Superior temporal gyrus (tissue), 1 donor: Measurements from ENCODE around the gene CLEC17A.
A peak's percentile ranks its signal among the peaks of the same experiment; 100 is the strongest.
"Not testable (repeated sequence)": the region's sequence is repeated elsewhere in the genome, so short reads cannot be mapped to it uniquely, and the experiment has no call there.

Experiments
- DNase-seq: peaks from one replicate; pipeline ENCODE4 v3.0.0-alpha.2; 2016; ENCODE audit errors: extremely low spot score

The CLEC17A gene

DNA sequence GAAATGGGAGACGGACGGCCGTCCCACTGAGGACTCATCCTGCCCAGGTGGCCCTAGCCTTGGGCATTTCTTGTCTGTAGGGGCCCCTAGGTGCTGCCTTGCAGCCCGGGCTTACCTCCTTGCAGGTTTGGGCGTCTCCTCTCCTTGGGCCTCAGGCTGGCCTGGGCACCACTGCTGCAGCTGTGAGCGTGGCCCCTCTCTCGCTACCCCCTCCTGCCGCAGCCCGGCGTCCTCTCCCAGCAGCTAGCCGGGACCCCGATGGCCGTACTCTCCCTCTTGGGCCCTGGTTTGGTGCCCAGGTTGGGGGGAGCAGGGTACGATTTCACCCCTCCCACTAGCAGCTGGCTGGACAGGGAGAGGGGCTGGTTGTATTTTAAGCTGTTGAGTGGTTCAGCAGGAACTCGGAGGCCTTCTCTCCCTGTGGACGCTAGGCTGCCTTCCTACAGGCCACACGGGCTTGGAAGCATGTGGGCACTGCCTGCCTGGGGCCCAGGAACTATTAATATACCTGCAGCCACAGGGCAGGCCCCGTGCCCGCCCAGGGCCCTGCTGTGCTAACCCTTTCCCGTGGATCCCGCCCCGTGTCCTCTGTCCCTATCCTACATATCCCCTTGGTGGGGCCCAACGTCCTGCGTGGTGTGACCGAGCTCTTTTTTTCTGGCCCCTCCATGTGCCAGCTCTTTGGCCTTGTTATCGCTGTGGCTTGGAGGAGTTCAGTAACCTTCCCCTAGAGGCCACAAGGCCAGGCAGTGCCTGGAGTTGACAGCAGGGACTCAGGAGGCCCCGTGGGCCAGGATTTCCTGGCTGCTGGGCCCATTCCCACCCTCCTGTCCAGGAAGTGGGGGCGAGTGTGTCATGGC lies 22.7 kb upstream of the CLEC17A start:
- DNase-seq = no peak

DNA sequence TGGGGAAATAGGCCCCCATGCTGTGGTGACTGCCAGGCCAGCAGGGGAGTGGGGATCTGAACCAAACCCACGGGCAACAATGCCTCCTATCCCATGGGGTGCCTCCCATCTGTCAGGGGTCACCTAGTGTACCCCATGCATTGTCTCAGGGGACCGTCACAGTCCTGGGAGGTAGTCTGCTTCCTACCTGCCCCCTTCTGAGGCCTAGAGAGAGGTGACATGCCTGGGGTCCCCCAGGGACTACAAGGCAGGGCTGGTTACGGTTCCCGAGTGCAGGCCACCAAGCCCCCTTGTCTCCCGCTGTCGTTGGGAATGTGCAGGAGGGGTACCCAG lies 22.1 kb upstream of the CLEC17A start:
- DNase-seq = no peak

DNA sequence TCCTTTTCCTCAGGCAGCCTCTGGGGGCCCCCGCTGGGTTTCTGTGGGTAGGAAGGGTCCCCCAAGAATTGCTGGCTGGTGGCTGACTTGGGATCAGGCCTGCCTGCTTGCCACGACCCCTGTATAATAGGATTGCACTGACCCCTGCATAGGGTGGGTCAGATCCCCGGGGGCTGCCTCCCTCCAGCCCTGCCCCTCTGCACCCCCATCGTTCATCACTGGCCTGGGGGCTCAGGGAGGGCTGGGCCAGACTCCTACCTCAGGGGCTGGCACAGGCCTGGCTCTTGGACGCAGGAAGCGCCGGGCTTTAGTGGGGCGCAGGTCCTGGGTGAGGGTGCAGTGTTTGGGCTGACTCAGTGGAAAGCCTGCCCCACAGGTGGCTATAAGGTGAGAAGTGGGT lies 21.6 kb upstream of the CLEC17A start:
- DNase-seq = no peak

DNA sequence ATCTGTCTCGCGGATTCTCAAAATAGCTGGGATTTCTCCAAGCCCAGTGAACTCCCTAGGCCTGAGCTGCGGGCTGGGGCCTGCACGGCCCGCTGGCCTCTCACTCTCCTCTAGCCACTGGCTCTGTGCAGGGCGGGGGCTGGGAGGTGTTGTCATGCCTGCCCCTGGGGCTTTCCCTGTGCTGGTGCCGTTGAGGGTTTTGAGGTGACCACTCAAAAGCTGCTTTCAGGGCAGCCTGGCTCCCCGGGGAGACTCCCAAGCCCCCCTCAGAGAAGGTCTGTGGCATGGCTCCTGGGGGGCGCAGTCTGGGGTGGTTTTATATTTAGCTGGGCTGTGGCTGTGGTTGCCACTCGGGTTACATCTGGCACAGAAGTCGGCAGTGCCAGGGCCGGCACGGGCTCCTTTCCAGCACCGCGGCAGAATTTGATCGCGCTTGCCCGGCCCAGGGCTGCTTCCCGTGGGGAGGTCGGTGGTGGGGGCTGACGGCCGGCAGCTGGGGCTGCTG lies 21.0 kb upstream of the CLEC17A start:
- DNase-seq = no peak

DNA sequence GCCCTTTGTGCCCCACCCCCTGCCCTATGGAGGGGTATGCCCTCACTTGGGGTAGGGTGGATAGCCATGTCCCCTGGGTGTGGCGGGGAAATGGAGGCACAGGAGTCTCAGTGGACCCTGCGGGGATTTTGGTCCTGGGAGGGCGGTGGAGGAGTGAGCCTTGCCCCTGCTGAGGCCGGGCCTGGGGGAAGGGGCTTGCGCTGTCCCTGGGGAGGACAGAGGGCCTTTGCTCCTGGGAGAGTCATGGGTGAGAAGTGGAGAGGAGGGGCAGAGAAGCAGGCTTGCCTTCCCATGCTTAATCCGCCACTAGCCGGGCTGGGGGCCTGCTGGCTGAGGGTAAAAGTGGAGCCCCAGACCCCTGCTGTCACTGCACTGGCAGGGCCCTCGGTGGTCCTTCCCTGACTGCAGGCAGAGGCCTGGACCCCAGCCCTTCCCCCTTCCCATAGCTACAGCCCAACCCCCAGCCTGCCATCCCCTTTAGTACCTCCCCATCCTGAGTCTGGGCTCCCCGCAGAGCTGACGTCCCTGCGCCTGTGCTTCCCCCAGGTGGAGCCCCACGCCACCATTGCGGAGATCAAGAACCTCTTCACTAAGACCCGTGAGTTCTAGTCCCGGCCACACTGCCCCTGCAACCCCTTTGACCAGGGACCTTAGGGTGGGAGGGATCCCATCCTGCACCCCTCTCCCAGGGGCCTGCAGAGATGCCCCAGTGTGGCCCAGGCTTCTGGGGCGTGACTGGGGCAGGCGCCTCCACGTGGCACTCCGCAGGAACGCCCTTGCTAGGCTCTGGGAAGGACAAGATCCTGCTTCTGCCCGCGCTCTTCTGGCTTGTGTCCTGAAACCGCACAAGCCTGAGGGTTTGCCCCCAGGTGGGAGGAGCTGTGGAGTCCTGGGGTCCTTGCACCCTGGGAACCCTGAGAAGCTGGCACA lies 20.0 kb upstream of the CLEC17A start:
- no peak for DNase-seq

DNA sequence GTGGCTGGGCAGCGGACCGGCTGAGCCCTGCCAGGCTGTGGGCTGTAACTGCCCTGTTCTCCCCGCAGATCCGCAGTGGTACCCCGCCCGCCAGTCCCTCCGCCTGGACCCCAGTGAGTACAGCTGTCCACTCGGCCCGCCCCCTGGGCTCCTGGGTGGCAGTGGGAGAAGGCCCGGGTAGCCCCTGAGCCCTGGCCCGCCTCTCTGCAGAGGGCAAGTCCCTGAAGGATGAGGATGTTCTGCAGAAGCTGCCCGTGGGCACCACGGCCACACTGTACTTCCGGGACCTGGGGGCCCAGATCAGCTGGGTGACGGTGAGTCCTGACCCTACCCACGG lies 19.3 kb upstream of the CLEC17A start:
- no peak for DNase-seq

DNA sequence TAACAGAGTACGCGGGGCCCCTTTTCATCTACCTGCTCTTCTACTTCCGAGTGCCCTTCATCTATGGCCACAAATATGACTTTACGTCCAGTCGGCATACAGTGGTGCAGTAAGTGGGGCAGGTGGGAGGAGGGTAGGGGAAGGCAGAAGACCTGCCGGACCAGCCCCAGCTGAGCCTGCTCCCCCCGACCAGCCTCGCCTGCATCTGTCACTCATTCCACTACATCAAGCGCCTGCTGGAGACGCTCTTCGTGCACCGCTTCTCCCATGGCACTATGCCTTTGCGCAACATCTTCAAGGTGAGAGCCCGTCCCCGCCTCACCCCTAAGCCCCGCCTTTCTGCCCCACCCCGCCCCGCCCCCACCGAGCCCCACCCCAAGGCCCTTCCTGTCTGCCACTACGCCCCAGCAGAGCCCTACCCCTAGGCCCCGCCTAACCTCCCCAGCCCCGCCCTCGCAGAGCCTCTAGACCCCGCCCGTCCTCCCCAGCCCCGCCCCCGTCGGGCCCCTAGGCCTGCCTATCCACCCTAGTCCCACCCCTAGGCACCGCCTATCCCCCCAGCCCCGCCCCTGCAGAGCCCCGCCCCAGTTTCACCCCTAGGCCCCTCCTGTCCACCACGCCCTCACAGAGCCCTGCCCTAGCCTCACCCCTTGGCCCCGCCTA lies 18.8 kb upstream of the CLEC17A start:
- no peak for DNase-seq

DNA sequence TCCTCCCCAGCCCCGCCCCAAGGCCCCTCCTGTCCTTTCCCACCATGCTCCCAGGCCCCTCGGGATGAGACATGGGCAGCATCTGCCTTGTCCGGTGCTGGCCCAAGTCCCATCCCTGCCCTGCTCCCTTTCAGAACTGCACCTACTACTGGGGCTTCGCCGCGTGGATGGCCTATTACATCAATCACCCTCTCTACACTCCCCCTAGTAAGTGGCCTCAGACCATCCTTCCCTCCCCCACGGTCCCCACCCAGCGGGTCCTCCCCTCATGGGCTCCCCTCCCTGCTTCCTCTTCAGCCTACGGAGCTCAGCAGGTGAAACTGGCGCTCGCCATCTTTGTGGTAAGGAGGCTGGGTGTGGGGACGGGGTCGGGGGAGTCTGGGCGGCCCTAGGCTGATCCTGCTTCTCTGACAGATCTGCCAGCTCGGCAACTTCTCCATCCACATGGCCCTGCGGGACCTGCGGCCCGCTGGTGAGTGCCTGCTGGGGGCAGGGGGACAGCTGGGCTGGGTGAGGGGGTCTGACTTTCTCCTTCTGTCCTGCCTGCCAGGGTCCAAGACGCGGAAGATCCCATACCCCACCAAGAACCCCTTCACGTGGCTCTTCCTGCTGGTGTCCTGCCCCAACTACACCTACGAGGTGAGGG lies 18.1 kb upstream of the CLEC17A start:
- DNase-seq = not testable (repeated sequence)

DNA sequence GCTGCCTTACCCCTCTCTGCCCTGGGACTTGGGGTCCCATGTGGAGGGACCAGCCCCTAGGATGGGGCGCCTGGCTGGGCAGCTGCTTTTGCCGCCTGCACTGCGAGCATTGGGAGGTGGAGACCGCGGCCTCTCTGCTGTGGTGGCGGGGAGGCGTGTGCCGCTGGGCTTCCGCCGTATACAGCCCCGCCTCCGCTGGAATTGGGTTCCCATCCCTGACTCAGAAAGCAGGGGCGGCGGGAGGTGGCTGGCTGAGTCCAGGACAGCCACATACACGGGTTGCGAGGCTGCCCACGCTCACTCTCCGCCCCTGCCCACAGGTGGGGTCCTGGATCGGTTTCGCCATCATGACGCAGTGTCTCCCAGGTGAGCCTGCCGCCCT lies 17.6 kb upstream of the CLEC17A start:
- no peak for DNase-seq

DNA sequence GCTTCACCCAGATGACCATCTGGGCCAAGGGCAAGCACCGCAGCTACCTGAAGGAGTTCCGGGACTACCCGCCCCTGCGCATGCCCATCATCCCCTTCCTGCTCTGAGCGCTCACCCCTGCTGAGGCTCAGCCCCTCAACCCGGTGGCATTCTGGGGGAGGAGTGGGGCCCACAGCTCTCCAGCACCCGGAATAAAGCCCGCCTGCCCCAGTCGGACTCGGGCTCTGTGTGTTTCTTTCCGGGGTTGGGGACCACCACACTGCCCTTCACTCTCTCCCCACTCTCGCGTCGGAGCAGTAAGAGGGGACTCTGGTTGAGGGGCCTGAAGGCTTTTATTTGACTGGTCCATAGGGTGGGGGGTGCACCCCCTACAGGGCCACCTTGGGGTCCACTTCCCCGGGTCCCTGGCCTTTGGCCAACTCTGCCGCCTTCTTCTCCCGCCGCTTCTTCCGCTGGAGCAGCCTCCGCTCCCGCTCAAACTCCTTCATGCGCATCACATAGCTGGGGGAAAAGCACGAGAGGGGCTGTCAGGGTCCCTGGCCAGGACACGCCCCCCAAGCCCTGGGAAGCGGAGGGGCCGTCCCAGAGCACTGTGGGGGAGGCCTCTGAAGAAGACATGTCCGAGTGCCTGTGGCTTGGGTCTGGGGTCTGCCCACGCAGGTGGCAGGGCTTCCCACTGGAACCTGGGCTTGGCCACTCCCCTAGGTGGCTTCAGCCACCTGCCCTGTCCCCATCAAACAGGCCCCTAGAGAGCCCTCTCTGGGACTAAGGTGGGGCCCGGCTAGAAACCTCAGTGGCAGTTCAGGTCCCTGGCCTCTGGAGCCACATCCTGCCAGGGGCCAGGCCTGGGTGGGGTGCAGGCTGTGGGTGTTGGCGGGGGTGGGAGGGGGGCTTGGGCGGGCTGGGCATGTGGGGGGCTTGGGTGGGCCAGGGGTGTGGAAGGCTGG lies 16.8 kb upstream of the CLEC17A start:
- no peak for DNase-seq

DNA sequence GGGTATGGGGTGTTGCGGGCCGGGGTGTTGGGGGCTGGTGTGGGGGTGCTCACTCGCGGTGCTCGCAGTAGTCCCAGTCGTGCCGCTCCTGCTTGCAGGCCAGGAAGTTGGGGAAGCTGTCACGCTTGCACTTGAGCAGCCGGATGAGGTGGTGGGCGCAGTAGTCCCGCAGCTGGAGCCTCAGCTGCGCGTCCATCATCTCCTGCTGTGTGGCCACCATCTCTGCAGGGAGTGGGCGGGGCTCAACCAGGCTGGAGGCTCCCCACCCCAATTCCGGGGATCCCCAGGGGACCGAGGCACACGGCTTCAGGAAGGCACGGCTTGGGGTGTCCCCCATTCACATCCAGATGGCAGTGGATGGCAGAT lies 16.2 kb upstream of the CLEC17A start:
- DNase-seq = no peak

DNA sequence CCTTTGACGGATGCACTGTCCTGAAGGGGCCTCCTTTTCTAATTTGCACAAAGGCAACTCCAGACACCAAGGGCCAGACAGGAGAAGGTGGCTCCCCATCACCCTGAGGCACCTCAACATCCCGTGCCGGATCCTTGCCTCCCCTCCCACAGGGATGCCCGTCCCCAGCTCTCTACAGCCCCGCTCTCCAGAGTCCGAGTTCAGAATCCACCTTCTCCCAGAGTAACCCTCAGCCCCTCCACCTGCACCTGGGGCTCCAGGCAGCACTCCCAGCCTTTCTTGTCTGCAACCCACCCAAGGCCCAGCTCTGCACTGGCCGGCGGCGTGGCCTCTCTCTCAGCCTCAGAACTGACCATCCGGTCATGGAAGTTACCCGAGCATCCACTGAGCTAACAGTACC lies 15.8 kb upstream of the CLEC17A start:
- no peak for DNase-seq

DNA sequence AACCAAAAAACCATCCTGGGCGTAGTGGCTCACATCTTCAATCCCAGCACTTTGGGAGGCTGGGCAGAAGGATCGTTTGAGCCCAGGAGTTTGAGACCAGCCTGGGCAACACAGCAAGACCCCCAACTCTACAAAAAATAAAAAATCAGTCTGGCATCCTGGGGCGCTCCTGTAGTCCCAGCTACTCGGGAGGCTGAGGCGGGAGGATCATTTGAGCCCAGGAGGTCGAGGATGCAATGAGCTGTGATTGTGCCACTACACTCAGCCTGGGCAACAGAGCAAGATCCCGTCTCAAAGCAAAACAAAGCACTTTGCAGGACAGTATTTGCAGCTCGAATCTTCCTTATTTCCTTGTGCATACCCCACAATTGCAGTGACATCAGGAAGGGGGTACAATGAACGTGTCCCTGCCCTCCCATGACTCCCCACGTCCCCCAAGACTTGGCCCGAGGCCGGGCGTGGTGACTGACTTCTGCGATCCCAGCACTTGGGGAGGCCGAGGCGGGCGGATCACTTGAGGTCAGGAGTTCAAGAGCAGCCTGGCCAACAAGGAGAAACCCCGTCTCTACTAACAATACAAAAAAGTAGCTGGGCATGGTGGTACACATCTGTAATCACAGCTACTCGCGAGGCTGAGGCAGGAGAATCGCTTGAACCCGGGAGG lies 11.9 kb upstream of the CLEC17A start:
- no peak for DNase-seq

DNA sequence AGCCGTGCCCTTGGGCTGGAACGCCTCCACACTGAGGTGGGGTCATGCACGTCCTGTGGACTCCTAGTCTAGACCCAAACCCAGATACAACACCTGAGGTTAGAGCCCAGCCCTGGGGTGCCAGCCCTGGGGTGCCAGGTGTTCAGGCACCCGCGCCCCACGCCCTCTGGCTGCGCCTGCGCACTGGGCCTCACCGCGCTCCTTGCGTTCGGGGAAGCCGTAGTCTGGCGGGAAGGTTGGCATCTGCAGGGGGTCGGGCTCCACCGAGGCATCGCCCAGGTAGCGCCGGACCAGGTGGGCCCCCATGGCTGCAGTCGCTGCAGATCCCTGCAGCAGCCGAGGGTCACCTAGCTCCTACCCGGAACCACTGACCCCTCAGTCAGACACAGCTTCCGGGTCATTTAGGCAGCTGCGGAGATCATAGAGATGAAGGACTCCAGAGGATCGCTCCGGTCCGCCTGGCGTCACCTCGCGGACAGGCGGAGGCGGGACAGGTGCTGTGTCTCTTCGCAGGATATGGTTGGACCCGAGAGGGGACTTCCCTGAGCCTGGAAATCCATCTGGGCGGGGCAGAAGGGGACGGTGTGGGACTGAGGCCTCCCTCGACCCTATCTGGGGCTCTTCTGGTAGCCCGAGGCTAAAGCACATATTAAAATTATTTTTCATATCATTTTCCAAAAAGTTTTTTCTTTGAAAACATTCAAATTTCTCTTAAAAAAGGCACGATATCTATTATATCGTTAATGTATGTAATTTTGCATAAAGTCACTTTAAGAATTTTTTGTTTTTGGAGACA lies 11.0 kb upstream of the CLEC17A start, which contains the start of gene NDUFB7:
TSS of gene NDUFB7 (minus strand) at position 372 of the 796 bp plus-strand sequence. CDS start at position 306, 66 bp downstream.
- DNase-seq = peak; percentile 98

DNA sequence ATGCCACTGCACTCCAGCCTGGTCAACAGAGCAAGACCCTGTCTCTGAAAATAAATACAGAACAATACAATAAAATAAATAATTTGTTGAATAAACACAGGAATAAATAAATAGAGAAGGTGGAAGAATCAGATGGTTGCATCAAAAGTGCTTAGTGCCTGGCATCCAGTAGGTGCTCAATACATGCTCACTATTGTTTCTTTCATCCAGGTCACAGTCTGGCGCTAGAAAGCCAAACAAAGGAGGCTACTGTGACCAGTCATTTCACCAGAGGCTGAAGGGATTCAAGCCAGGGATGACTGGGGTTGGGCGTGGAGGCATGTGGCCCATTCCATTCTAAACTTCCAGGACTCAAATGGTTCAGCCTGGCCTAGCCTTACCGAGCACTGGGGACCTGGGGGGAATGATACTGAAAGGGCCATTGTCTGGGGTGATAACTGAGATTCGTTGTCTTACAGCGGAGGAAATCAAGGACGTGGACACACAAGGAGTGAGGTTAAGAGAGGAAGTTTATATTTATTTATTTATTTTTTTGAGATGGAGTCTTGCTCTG lies 7.4 kb upstream of the CLEC17A start:
- DNase-seq = no peak

DNA sequence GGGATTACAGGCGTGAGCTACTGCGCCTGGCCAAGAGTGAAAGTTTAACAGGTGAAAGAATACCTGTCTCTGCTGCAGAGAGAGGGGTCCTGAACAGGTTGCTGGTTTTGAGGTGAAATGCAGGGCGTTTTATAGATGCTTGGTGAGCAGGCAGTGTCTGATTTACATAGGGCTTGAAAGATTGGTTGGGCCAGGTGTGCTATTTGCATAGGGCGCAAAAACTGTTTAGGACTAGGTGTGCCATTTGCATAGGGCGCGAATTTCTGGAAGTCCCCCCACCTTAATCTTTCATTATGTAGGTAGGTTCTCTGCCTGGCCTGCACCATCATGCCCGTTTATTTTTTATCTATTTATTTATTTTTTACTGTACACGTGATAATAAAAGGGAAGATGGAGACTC lies 6.5 kb upstream of the CLEC17A start:
- DNase-seq = no peak

DNA sequence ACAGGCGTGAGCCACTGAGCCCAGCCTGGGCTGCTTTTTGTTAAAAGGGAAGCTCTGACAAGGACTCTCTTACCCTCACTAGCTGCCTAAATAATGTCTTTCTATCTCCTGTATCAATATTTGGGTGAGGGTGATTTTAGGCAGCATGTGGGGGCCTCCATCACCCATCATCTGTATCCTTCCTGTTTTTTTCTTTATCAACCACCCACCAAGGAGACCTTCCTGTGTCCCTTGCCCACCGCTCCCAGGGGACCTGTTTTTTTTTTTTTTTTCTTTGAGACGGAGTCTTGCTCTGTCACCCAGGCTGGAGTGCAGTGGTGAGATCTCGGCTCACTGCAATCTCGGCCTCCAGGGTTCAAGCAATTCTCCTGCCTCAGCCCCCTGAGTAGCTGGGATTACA lies 5.6 kb upstream of the CLEC17A start:
- DNase-seq = no peak

DNA sequence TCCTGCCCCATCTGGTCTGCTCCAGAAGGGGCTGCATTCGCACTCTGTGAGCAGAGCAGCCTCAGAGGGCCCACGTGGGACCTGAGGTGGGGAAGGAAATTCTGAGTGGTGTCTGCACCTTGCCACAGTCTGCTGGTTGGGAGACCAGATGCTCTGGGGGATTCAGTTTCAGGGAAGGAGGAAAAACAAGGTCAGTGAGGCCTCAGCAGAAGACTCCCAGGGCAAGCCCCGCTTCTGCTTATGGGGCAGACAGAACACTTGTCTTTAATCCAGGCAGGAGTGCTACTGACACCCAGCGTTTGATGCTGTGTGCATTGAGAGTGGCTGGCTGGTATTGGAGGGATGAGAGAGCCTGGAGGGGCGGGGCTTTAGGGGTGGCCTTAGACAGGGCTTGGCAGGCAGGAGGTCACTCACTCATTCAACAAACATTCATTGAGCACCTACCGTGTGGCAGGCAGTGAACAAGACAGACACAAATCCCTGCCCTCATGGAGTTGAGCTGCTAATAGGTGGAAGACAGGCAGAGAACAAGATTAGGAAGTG lies 4.9 kb upstream of the CLEC17A start:
- DNase-seq = no peak
